GM12878 (cell line): ENCODE results near the gene RALGAPA1. TPM values are rescaled to one million over a fixed set of nuclear protein-coding genes. Genes with fewer than 3 reads are reported as not detected.

Experiments
- ATAC-seq: fragments of 200-7000 bp; cut with Tn5 transposase; 3 replicates; pipeline ENCODE4 v1.9.1; 2020; ENCODE audit warnings: mild to moderate bottlenecking, moderate library complexity
- BruUV-seq: library from RNA; stranded (reverse); fragments of 400-500 nt; replicated peaks from 2 replicates; lab custom pipeline; 2021; lab: Mats Ljungman, UMichigan
- CTCF ChIA-PET: fragments of 300-600 bp; sonication (Branson Sonifier 250); formaldehyde crosslinking; extraction: SDS; loops from one replicate; lab custom pipeline; 2021; ENCODE audit warnings: inconsistent platforms; lab: Yijun Ruan, JAX
- POLR2A ChIA-PET: fragments of 350-600 bp; formaldehyde crosslinking; extraction: SDS; loops from one replicate; lab custom pipeline; 2021; ENCODE audit warnings: inconsistent platforms; lab: Charles Lee
- RAD21 ChIA-PET: fragments of 300-600 bp; sonication (Branson Sonifier 250); formaldehyde crosslinking; loops from one replicate; lab custom pipeline; 2023; ENCODE audit warnings: antibody characterized with exemption; ENCODE audit not compliant: unreplicated experiment; lab: Charles Lee
- SMC1A ChIA-PET: fragments of 300-600 bp; sonication (Branson Sonifier 250); formaldehyde crosslinking; loops from one replicate; lab custom pipeline; 2023; ENCODE audit not compliant: unreplicated experiment, uncharacterized antibody; lab: Charles Lee
- DNase-seq: peaks from one replicate; pipeline ENCODE4 v3.0.0-alpha.2; 2011; ENCODE audit warnings: low read depth, low spot score
- FAIRE-seq: peaks from 3 replicates; lab custom pipeline; 2011; peaks lifted over from hg19 to GRCh38; lab: Jason Lieb, UNC
- H2AFZ ChIP-seq: 2 replicates; pipeline ENCODE4 v1.6.0; 2011; ENCODE audit warnings: low read depth, low read length, control low read depth; ENCODE audit not compliant: control insufficient read depth
- H3K27ac ChIP-seq: 2 replicates; pipeline ENCODE4 v1.5.1; 2011; ENCODE audit warnings: control low read depth; ENCODE audit not compliant: control insufficient read depth, insufficient read depth
- H3K27me3 ChIP-seq, 2 experiments: replicated peaks in 1 of 2; 2 replicates each; pipeline versions ENCODE4 v1.6.0 to v1.6.1; 2011; ENCODE audit warnings: low read length in 1 of 2; ENCODE audit not compliant: control insufficient read depth in 2 of 2, insufficient read depth in 2 of 2
- H3K36me3 ChIP-seq, 2 experiments: 2 replicates each; pipeline ENCODE4 v1.5.1; 2011; ENCODE audit warnings: low read length in 1 of 2; ENCODE audit not compliant: control insufficient read depth in 2 of 2, insufficient read depth in 2 of 2
- H3K4me1 ChIP-seq: 2 replicates; pipeline ENCODE4 v1.6.1; 2011; ENCODE audit warnings: mild to moderate bottlenecking, low read length, moderate library complexity, mixed read lengths; ENCODE audit not compliant: control insufficient read depth, insufficient read depth
- H3K4me2 ChIP-seq: 2 replicates; pipeline ENCODE4 v1.6.0; 2011; ENCODE audit warnings: control low read depth; ENCODE audit not compliant: control insufficient read depth, insufficient read depth
- H3K4me3 ChIP-seq: fragments of 200-600 bp; sonication (generic); 2 replicates; pipeline ENCODE4 v1.5.1; 2016
- H3K79me2 ChIP-seq: 2 replicates; pipeline ENCODE4 v1.6.0; 2011; ENCODE audit warnings: low read length; ENCODE audit not compliant: control insufficient read depth, insufficient read depth
- H3K9ac ChIP-seq: 2 replicates; pipeline ENCODE4 v1.8.0; 2011; ENCODE audit warnings: low read length, control low read depth, mixed read lengths; ENCODE audit not compliant: control insufficient read depth, insufficient read depth
- H3K9me3 ChIP-seq: replicated peaks from 3 replicates; pipeline ENCODE4 v1.5.1; 2011; ENCODE audit warnings: mild to moderate bottlenecking, low read length; ENCODE audit not compliant: control insufficient read depth, insufficient read depth
- H4K20me1 ChIP-seq: 2 replicates; pipeline ENCODE4 v1.6.0; 2011; ENCODE audit not compliant: control insufficient read depth, insufficient read depth
- FOXM1 ChIP-seq: IDR thresholded peaks from 2 replicates; pipeline ENCODE4 v1.6.1; 2012; ENCODE audit warnings: low read depth, mild to moderate bottlenecking, inconsistent platforms, low read length, moderate library complexity
- IRF4 ChIP-seq: IDR thresholded peaks from 2 replicates; pipeline ENCODE4 v1.6.1; 2011; ENCODE audit warnings: low read depth, low read length
- JUNB ChIP-seq: IDR thresholded peaks from 2 replicates; pipeline ENCODE4 v1.6.1; 2016; ENCODE audit warnings: antibody characterized with exemption, mild to moderate bottlenecking
- KLF5 ChIP-seq: fragments of 450-650 bp; IDR thresholded peaks from 2 replicates; pipeline ENCODE4 v1.6.1; 2014; ENCODE audit warnings: mild to moderate bottlenecking; ENCODE audit not compliant: partially characterized antibody
- MEF2B ChIP-seq: fragments of 450-650 bp; IDR thresholded peaks from 2 replicates; pipeline ENCODE4 v1.6.1; 2018; ENCODE audit warnings: mild to moderate bottlenecking, moderate library complexity; ENCODE audit not compliant: partially characterized antibody, poor library complexity, severe bottlenecking
- NBN ChIP-seq: fragments of 450-650 bp; IDR thresholded peaks from 2 replicates; pipeline ENCODE4 v1.6.1; 2016
- NFIC ChIP-seq: IDR thresholded peaks from 2 replicates; pipeline ENCODE4 v1.6.1; 2012; ENCODE audit warnings: low read depth, mild to moderate bottlenecking, inconsistent platforms, low read length, moderate library complexity
- NFXL1 ChIP-seq: fragments of 450-650 bp; IDR thresholded peaks from 2 replicates; pipeline ENCODE4 v1.6.1; 2017; ENCODE audit warnings: antibody characterized with exemption, mild to moderate bottlenecking, borderline replicate concordance
- NKRF ChIP-seq: fragments of 450-650 bp; conservative IDR thresholded peaks from 2 replicates; pipeline ENCODE4 v1.6.1; 2017; ENCODE audit warnings: mild to moderate bottlenecking, moderate library complexity
- NR2C1 ChIP-seq: fragments of 450-650 bp; IDR thresholded peaks from 2 replicates; pipeline ENCODE4 v1.6.1; 2017; ENCODE audit warnings: antibody characterized with exemption, mild to moderate bottlenecking, moderate library complexity
- PKNOX1 ChIP-seq: fragments of 450-650 bp; IDR thresholded peaks from 2 replicates; pipeline ENCODE4 v1.6.1; 2016; ENCODE audit warnings: mild to moderate bottlenecking
- RB1 ChIP-seq: fragments of 450-650 bp; formaldehyde crosslinking; IDR thresholded peaks from 2 replicates; pipeline ENCODE4 v1.6.1; 2017; ENCODE audit warnings: mild to moderate bottlenecking, borderline replicate concordance
- RCOR1 ChIP-seq: conservative IDR thresholded peaks from 2 replicates; pipeline ENCODE4 v1.6.1; 2012; ENCODE audit warnings: low read depth, low read length, improper control_type of control experiment
- SREBF2 ChIP-seq: IDR thresholded peaks from 2 replicates; pipeline ENCODE4 v1.6.1; 2012; ENCODE audit warnings: mild to moderate bottlenecking, low read length
- TCF7 ChIP-seq: IDR thresholded peaks from 2 replicates; pipeline ENCODE4 v1.6.1; 2014; ENCODE audit warnings: antibody characterized with exemption, borderline replicate concordance
- ZNF24 ChIP-seq: fragments of 450-650 bp; IDR thresholded peaks from 2 replicates; pipeline ENCODE4 v1.6.1; 2017; ENCODE audit warnings: antibody characterized with exemption, mild to moderate bottlenecking
- ZNF384 ChIP-seq: IDR thresholded peaks from 2 replicates; pipeline ENCODE4 v1.6.1; 2012; ENCODE audit warnings: low read depth, mild to moderate bottlenecking, low read length, improper control_type of control experiment, borderline replicate concordance
- WGBS: methylation state at CpG from one replicate; pipeline ENCODE4 v1.1.6; 2016; ENCODE audit warnings: low lambda C conversion rate; ENCODE audit not compliant: insufficient replicate concordance, insufficient coverage; ENCODE audit errors: missing lambda C conversion rate; 5-methylcytosine and 5-hydroxymethylcytosine counted together
- in situ Hi-C: fragments of 300-500 bp; cut with MboI; formaldehyde crosslinking; loops from 9 replicates; pipeline ENCODE4 v1.14.3; 2018; ENCODE audit warnings: mixed read lengths
- intact Hi-C: fragments of 100-400 bp; cut with micrococcal nuclease; formaldehyde crosslinking; loops from one replicate; pipeline ENCODE4 v1.14.2; 2022; ENCODE audit not compliant: unreplicated experiment
- polyA plus RNA-seq, 11 experiments: library from polyadenylated mRNA; depleted of rRNA in 4 of 11; unstranded in 6 of 11; stranded (reverse) in 5 of 11; fragments of >200 nt; fragmentation: Nextera tagmentation in 4 of 11; fragmentation: Illumina TruSeq in 1 of 11; extraction: Ambion mirVana in 4 of 11; extraction: Trizol in 1 of 11; gene quantifications; 1 replicate in 1 of 11; 2 replicates in 10 of 11; pipeline versions ENCODE4 v1.2.1 to v1.2.3, GENCODE V29; 2011 to 2016; ENCODE audit warnings: inconsistent platforms in 2 of 11, missing spikeins in 2 of 11, low read depth in 1 of 11
- total RNA-seq, 4 experiments: library from RNA; depleted of rRNA in 3 of 4; stranded (reverse); fragments of >200 nt in 3 of 4; fragmentation: Illumina TruSeq in 1 of 4; extraction: Trizol in 1 of 4; gene quantifications; 2 replicates each; pipeline versions ENCODE4 v1.2.1 to v1.2.3, GENCODE V29; 2013 to 2021
- TF ChIP-seq, protein P1 (sequence below): IDR thresholded peaks from 2 replicates; pipeline ENCODE4 v1.6.1; 2012; ENCODE audit warnings: low read length, inconsistent platforms

RALGAPA1 gene
- total and polyA plus RNA-seq, 10 of the 15 experiments (the other 5 are each of a cell fraction or from before 2014, with no cell fraction given) = 5.6 to 26.7 (median 14.7) TPM

DNA sequence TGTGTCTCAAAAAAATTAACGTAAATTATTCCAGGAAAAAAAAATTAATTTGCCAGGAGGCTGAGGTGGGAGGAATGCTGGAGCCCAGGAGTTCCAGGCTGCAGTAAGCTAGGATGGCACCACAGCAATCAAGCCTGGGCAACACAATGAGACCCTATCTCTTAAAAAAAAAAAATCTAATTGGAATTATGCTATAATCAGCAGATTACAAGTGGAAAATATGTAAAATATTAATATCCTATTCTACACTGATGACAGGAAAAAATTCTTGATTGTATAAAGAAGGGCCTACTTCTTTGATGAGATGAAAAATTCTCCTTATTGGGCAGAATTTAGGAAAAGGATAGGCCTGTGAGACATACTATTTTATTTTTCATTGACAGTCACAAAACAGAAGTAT lies 114.0 kb downstream of the RALGAPA1 start:
- Histone ChIP-seq H3K27me3 (no peaks in the 10 kb centered on the region), H3K36me3 (no peaks in the 10 kb centered on the region), H3K9ac (no peak overlapping the region), H3K9me3 (no peaks in the 10 kb centered on the region), H2AFZ (no peak overlapping the region), H3K79me2 (no peaks in the 10 kb centered on the region), H3K4me2 (no peak overlapping the region), H3K4me1 (no peaks in the 10 kb centered on the region), H3K27ac (no peak overlapping the region), H3K4me3 (no peak overlapping the region), H4K20me1 (no peaks in the 10 kb centered on the region)
- TF ChIP-seq KLF5 (no peak), PKNOX1 (no peak), FOXM1 (no peak), IRF4 (no peak), SREBF2 (no peak), ZNF384 (no peak), NFXL1 (no peak), NR2C1 (no peak), TCF7 (no peak), NBN (no peak), MEF2B (no peak), RB1 (no peak), JUNB (no peak), NKRF (no peak), NFIC (no peak), RCOR1 (no peak), ZNF24 (no peak)
- TF ChIP-seq, protein P1, sequence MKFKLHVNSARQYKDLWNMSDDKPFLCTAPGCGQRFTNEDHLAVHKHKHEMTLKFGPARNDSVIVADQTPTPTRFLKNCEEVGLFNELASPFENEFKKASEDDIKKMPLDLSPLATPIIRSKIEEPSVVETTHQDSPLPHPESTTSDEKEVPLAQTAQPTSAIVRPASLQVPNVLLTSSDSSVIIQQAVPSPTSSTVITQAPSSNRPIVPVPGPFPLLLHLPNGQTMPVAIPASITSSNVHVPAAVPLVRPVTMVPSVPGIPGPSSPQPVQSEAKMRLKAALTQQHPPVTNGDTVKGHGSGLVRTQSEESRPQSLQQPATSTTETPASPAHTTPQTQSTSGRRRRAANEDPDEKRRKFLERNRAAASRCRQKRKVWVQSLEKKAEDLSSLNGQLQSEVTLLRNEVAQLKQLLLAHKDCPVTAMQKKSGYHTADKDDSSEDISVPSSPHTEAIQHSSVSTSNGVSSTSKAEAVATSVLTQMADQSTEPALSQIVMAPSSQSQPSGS = no peak
- 90% methylated on average over 1 of the region's 1 CpG for WGBS
- DNase-seq = no peak
- ChIA-PET SMC1A (interaction anchor here (1.3 kb wide), 1 partner anchor 272 kb away, joined by 3 read pairs; no protein-coding TSS in a partner anchor), CTCF (interaction anchor here (2.2 kb wide), 1 partner anchor 9 kb away, joined by 9 read pairs; no protein-coding TSS in a partner anchor), RAD21 (no interaction called here), POLR2A (no interaction called here)
- BruUV-seq = no TSS peak
- FAIRE-seq = no peak
- in situ Hi-C loops = loop anchor here (25.0 kb wide), 1 partner anchor 258 kb away; no protein-coding TSS in a partner anchor
- intact Hi-C loops = no loop called here
- no peak for ATAC-seq
